GM18508 (cell line): ENCODE results near the gene DHX36.

Experiments used
- ATAC-seq: cut with Tn5 transposase; IDR thresholded peaks from one replicate; pipeline ENCODE4 v1.9.1; 2021; ENCODE audit warnings: moderate number of reproducible peaks; ENCODE audit not compliant: insufficient read depth, unreplicated experiment

DHX36 gene, protein sequence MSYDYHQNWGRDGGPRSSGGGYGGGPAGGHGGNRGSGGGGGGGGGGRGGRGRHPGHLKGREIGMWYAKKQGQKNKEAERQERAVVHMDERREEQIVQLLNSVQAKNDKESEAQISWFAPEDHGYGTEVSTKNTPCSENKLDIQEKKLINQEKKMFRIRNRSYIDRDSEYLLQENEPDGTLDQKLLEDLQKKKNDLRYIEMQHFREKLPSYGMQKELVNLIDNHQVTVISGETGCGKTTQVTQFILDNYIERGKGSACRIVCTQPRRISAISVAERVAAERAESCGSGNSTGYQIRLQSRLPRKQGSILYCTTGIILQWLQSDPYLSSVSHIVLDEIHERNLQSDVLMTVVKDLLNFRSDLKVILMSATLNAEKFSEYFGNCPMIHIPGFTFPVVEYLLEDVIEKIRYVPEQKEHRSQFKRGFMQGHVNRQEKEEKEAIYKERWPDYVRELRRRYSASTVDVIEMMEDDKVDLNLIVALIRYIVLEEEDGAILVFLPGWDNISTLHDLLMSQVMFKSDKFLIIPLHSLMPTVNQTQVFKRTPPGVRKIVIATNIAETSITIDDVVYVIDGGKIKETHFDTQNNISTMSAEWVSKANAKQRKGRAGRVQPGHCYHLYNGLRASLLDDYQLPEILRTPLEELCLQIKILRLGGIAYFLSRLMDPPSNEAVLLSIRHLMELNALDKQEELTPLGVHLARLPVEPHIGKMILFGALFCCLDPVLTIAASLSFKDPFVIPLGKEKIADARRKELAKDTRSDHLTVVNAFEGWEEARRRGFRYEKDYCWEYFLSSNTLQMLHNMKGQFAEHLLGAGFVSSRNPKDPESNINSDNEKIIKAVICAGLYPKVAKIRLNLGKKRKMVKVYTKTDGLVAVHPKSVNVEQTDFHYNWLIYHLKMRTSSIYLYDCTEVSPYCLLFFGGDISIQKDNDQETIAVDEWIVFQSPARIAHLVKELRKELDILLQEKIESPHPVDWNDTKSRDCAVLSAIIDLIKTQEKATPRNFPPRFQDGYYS

DNA sequence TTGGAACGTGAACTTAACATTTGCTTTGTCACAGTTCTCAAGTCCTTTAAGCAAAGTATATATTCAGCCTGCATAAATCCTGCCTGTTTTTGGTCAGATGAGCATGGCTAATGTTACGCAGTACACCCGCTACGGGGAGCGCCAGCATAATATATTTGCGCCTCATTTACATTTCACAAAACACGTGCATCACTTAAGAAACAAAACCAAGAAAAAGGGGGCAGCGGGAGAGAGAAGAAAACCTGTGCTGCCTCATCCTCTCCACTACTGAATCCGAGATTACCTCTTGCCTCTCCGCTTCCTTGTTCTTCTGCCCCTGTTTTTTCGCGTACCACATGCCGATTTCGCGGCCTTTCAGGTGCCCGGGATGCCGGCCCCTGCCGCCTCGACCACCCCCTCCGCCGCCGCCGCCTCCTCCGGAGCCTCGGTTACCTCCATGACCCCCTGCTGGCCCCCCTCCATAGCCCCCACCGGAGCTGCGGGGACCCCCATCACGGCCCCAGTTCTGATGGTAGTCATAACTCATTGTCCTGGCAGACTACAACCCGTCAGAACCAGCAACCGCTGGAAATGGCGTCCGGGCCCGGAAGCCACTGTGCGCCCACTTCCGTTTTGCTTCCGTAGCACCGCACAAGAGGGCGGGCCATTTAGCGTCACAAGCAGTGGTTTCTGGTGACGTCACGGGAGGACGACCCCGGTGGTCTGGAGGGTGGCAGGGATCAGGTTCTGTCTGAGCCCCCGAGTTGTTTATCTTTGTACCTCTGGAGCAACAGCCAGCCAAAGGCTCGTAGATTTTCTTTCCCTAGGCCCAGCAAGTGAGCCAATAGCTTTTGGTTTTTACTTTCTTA is at the start of gene DHX36:
DHX36 (minus strand) TSS at position 597 of the 848 bp plus-strand sequence; CDS start at position 526, 71 bp downstream.
- peak; percentile 81 for ATAC-seq

DNA sequence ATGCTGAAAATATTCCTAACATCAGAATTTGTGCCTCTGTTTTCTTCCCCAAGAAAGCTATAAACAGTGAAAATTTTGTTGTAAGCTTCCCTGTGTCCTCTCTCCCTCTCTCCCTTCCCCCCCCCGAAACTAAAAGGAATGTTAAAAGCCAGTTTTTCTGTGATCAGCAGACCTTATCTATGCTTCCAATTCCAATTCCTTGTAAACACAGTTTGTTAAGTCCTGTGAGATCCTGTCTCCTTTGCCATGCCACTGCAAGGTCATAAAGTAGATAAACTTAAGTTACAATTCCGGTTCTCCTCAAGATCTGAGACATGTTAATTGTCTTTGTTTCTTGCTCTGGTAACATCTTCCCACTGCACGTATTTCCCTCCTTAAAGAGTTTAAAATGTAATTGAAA is 42.9 kb upstream of the DHX36 start:
- ATAC-seq: no peak

DNA sequence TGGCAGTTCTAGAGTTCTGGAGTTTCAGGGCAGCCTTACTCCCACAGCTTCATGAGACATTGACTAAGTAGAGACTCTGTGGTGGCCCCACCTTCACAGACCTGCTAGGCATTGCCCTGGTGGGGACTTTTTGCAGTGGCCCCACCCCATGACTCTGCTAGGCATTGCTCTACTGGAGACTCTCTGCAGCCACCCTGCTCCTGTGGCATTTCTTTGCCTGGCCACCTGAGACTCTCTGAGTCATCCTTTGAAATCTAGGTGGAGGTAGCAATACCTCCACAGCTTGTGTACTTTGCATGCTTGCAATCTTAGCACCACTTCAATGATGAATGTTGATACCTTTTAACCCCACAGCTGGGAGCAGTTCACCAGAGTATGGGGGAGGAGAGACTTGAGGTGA is 40.6 kb upstream of the DHX36 start:
- ATAC-seq: no peak

DNA sequence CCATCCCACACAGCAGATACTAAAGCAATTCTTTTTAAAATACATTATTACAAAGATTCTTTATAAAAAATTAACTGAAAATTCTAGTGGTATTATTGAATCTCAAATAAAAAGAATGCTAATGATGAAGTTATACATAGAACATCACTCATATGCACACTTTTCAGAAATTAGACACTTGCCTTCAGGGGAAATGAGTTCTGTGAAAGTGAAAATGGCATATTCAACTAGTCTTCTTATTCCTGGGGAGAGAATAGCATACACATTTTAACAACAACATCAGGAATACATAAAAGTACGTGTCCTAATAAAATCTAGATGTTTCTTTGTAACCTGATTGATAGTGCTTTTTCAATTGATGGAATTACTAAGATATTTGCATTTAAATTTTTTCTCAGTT is 36.8 kb upstream of the DHX36 start:
- ATAC-seq: no peak

DNA sequence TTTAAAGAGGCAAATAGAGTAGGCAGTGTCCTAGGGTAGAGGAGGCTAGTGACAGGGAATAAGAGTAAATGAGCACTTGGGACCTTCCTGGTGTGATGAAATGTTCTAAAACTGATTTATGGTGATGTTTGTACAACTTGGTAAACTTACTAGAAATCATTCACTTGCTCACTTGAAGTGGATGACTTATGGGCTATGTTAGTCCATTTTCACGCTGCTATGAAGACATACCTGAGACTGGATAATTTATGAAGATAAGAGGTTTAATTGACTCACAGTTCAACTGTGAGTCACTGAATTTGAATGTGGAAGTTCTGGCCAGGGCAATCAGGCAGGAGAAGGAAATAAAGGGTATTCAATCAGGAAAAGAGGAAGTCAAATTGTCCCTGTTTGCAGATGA is 31.7 kb upstream of the DHX36 start:
- ATAC-seq: no peak

DNA sequence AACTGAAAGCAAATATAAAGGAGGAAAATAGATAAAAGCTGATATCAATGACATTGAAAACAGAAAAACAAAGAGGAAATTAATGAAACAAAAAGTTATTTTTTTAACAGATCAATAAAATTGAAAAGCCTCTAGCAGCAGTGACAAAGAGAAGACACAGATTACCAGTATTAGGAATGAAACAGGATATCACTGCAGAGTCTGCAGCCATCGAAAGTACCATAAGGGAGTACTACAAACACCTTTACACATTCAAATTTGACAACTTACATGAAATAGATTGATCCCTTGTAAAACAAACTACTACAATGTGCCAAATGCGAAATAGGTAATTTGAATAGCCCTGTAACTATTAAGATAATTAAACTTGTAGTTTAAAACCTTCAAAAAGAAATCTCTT is 24.9 kb upstream of the DHX36 start:
- no peak for ATAC-seq

DNA sequence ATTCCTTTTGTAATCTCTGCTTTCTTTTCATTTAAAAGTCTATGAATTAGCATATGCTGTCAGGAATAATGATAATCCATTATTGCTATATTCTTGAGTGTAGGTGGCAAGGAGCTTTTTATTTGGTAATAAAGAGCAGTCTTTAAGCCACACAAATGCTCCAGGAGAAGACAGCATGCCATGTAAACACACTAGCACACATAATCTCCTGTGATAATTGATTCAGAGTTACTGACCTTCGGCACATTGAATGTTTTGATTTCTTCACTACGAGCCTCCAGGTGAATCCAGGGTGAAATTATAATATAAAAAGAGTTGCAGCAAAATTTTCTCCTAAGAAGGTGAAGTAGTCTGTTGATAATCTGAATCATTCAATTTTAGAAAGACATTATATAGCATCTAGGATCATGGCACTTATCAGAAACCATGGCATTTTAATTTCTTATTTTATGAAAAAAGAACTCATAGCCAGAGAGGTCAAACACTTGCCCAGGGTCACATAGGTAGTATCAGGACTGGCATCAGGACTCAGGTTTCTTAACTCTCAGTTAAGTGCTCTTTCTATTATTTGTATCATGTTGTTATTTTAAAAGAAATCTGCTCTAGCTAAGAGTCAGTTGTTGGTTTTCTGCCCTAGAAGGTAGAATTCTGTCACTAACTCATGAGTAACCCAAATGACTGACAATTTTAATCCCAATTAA is 21.3 kb upstream of the DHX36 start:
- no peak for ATAC-seq

DNA sequence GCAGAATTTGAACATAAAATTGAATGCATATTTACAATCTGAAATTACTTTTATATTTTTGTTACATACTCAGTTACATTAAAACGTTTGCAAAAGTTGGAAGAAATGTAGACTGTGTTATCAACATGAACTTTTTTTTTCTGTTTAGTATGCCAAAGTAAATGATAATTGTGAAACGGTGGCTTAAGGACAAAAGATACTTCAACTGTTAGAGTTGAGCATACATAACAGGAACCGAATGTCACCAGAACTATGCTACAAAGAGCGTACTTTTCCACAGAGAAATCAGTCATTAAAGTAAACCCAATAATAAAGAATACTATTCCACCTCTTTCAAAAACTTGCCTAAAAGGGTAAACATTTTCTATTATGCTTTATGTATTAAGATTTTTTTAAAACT is 14.3 kb upstream of the DHX36 start:
- ATAC-seq: no peak

DNA sequence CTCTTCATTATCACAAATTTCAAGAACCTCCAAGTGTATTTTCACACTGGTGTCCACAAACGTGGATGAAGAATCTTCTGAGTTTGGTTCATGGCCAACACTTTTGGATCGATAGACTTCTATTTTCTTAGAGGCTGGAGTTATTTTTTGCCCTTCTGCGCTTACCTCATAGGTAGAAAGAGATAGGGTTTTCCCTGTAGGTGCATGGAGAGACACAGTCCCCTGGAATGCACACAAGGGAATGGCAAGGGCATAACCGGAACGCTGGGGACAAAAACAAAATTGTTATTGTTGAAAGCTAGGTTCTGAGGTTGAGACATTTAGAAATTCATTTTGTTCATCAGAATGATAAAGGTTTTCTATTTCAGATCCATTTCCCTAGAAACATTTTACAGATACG is 13.7 kb upstream of the DHX36 start:
- ATAC-seq: no peak

DNA sequence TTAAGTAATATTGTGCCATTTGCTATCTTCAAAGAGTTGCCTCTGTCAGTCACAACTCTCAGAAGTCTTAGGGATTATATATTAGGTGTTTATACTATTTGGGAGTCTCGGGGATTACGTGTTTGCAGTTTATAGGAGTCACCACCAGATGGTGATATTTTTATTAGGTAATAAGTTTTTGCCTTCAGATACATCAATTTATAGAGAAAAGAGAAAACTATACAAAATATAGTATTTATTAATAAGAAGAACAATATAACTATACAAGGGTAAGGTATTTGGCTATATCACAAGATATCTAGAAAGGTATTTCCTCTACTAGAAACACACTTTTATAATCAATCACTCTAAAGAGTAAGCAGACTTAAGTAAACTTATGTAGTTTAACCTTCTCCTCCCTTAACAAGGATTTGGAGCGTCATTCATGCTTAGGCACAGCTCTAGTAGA is 10.7 kb upstream of the DHX36 start:
- no peak for ATAC-seq

DNA sequence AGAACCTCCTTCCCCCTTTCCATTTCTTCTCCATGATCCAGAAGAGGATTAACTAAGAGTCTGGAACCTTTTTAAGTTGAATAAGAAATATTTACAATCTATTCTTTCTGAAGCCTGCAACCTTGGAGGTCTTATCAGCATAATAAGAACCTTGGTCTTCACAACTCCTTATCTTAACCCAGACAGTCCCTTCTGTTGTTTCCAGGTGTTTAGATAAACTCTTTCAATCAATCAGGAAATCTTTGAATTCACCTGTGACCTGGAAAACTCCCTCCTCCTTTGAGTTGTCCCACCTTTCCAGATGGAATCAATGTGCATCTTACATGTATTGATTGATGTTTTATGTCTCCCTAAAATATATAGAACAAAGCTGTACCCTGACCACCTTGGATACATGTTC is 3.6 kb upstream of the DHX36 start:
- ATAC-seq: no peak

DNA sequence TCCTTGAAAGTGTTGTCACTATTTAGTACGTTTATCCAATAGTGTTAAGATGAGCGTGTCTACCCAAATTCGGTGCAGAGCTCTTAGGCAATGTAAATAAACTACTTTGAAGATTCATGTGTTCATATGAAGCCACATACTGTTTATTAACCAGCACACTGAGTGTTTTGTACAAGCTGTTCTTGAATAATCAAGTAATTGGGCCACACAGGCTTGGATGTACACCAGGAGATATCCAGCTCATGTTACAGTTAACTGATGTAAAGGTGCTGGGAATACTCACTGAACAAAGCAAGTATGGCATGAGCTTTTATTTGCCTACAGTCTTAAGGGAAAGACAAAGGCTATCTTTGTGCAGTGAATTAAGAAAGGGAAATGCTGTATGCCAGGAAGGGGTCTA is 632 bp upstream of the DHX36 start:
- no peak for ATAC-seq

DNA sequence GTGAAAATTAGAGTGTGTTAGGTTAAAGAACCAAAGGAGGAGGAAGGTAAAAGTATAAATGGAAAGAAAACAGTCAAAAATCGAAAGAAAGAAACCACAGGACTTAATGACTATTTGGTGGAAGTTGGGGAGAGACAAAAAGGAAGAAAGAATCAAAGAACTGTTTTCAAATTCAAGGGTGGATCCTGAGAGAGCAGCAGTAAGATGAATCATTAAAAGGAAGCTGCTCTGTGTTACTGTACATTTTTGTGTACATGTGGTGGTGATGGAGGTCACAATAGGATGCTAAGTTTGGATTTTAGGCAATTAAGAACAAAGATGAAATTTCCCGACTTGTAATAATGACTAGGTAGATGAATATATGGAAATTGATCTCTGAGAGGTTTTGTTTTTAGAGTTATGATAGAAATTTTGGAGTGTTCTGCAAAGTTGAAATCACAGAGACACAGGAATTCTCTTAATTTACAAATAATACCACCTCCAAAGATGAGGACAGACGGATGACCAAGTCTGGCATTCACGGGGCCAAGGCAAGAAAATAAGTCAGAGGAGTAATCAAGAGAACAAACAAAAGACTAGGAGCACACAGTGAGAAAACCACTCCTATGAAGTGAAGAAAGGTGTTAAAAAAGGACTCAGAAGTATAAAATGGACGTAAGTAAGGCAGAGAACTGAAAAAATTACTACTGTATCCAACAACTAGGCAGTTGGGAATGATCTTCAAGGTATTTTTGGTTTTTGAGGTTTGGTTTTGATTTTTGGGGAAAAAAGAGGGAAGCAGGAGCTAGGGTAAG is 7.1 kb downstream of the DHX36 start:
- ATAC-seq: no peak

DNA sequence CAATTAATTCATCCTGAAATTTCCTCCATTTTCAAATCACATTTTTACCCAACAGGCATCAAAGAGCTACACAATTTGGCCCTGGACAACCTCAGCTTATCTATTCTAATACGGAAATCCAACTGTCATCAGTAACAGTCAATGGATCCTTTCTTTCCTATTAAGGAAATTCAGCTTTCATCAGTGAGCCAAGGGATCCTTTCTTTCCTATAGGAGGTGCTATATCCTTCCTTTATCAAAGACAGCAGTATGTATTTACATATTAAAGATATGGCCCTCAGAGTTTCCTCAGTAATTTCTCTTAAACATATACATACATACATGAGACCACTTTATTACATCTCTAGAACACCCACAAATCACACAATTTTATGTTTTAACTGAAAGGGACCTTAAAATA is 10.1 kb downstream of the DHX36 start:
- no peak for ATAC-seq

DNA sequence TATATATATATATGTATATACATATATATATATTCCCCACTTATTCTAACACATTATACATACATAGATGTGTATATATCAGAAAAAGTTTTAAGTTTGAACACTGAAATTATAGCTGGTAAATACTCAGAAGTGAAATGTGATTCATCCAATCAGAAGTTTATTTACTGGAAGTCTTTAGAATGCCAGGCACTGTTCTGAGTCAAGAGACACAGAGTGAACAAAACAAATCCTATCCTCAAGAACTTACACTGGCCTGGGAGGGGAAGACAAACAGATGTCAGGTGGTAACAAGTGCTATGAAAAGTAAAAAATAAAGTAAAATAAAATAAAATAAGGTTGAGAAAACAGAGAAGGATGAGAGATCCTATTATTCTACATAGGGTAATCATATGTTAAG is 13.4 kb downstream of the DHX36 start:
- no peak for ATAC-seq

DNA sequence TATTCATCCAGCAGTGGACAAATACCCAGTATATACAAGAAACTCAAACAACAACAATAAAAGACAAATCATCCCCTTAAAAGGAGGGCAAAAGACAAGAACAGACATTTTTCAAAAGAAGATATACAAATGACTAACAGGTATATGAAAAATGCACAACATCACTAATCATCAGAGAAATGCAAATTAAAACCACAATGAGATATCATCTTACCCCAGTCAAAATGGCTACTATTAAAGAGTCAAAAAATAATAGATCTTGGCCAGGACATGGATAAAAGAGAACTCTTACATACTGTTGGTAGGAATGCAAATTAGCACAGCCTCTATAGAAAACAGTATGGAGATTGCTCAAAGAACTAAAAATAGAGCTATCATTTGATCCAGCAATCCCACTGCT is 16.9 kb downstream of the DHX36 start:
- no peak for ATAC-seq

DNA sequence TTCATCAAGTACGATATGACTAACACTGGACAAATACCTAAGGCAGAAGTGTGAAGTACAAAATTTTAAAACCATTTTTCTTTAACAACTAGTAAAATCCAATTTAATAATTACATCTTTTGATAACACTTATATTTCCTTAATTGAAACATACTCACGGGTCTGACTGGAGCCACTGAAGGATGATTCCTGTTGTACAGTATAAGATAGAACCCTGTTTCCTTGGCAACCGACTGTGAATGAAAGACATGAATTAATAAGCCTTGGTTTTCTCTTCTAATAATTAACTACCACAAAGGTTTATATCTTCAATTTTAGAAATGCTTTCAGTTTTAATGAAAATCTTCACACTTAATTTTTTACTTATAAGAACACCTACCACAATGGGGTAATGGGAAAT is 19.4 kb downstream of the DHX36 start:
- no peak for ATAC-seq

DNA sequence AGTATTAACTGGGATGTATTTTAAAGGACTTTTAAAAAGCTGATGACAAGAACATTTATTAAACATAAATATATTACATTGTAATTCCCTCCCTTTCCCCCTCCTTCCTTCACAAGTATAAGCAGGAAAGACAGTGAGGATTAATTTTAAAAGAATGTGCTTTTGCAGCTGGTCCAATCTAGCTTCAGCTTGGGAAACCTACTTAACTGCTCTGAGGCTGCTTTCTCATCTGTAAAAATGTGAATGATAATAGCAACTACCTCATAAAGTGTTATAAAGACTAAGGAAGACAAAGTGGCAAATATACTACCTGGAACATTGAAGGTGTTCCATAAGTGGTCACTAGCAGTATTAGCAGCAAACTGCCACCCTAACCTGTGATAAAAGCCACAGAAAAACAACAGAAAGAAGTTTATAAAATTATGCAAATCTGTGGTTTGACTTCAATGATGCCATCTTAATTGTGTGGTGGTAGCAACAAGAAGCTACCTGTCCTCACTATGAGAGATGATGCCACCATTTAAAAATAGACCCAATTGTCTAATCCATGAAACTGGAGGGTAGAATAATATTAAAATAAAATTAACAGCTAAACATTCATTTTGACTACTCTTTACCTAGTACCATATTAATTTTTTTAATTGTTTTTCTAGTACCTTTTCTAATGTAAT is 20.0 kb downstream of the DHX36 start:
- no peak for ATAC-seq
